ENCODE data around the gene RAPGEF2.

Gene RAPGEF2

GRCh38 chr4:159343116-159343515 lies 240.2 kb downstream of the RAPGEF2 start:
- Histone ChIP-seq H3K36me3 (peaks cover 69 to 72% (median 71%) of the 10 kb centered on the region in 3 donors), H3K9me3 (no peaks in the 10 kb centered on the region), H3K4me3 (no peak overlapping the region), H3K4me1 (no peaks in the 10 kb centered on the region), H3K27me3 (no peaks in the 10 kb centered on the region), H3K27ac (no peak overlapping the region)
- no peak for TF ChIP-seq CTCF (IDR thresholded peaks at IDR 0.05)
- intact Hi-C loops (cut with DNase I; ENCODE audit: low total_unique reads) = no loop called here
- DNase-seq = no peak

GRCh38 chr4:159344877-159345276 lies 242.0 kb downstream of the RAPGEF2 start:
- Histone ChIP-seq H3K36me3 (peaks cover 59 to 71% (median 61%) of the 10 kb centered on the region in 3 donors), H3K4me1 (no peaks in the 10 kb centered on the region), H3K4me3 (no peak overlapping the region), H3K27me3 (no peaks in the 10 kb centered on the region), H3K27ac (no peak overlapping the region), H3K9me3 (no peaks in the 10 kb centered on the region)
- intact Hi-C loops (cut with DNase I; ENCODE audit: low total_unique reads) = no loop called here
- DNase-seq = no peak
- no peak for TF ChIP-seq CTCF (IDR thresholded peaks at IDR 0.05)

GRCh38 chr4:159346681-159347080 lies 243.8 kb downstream of the RAPGEF2 start:
- intact Hi-C loops (cut with DNase I; ENCODE audit: low total_unique reads) = no loop called here
- Histone ChIP-seq H3K9me3 (no peaks in the 10 kb centered on the region), H3K27me3 (no peaks in the 10 kb centered on the region), H3K27ac (no peak overlapping the region), H3K36me3 (peaks cover 66 to 79% (median 72%) of the 10 kb centered on the region in 3 donors), H3K4me1 (no peaks in the 10 kb centered on the region), H3K4me3 (no peak overlapping the region)
- no peak for DNase-seq
- TF ChIP-seq CTCF (IDR thresholded peaks at IDR 0.05) = no peak

- no peak for TF ChIP-seq CTCF (IDR thresholded peaks at IDR 0.05)
- Histone ChIP-seq H3K4me3 (no peak overlapping the region), H3K27ac (no peak overlapping the region), H3K27me3 (no peaks in the 10 kb centered on the region), H3K9me3 (no peaks in the 10 kb centered on the region), H3K4me1 (no peaks in the 10 kb centered on the region), H3K36me3 (peaks cover 62 to 79% (median 76%) of the 10 kb centered on the region in 3 donors)
- DNase-seq = no peak
- intact Hi-C loops (cut with DNase I; ENCODE audit: low total_unique reads) = no loop called here
These were observed 244.9 kb downstream of the RAPGEF2 start for GRCh38 chr4:159347813-159348212.

GRCh38 chr4:159349332-159349731 lies 246.5 kb downstream of the RAPGEF2 start:
- Histone ChIP-seq H3K9me3 (no peaks in the 10 kb centered on the region), H3K27me3 (no peaks in the 10 kb centered on the region), H3K36me3 (peaks cover 63 to 78% (median 76%) of the 10 kb centered on the region in 3 donors), H3K4me1 (no peaks in the 10 kb centered on the region), H3K4me3 (no peak overlapping the region), H3K27ac (no peak overlapping the region)
- intact Hi-C loops (cut with DNase I; ENCODE audit: low total_unique reads) = no loop called here
- no peak for TF ChIP-seq CTCF (IDR thresholded peaks at IDR 0.05)
- DNase-seq = no peak

GRCh38 chr4:159352609-159353008 lies 249.7 kb downstream of the RAPGEF2 start:
- Histone ChIP-seq H3K27me3 (no peaks in the 10 kb centered on the region), H3K27ac (no peak overlapping the region), H3K9me3 (no peaks in the 10 kb centered on the region), H3K4me3 (no peak overlapping the region), H3K4me1 (no peaks in the 10 kb centered on the region), H3K36me3 (peaks cover 57 to 81% (median 80%) of the 10 kb centered on the region in 3 donors)
- TF ChIP-seq CTCF (IDR thresholded peaks at IDR 0.05) = no peak
- no peak for DNase-seq
- intact Hi-C loops (cut with DNase I; ENCODE audit: low total_unique reads) = no loop called here

Measured in tibial artery (tissue), 4 donors.